Uterus (tissue), 4 donors: Measurements from ENCODE around the gene SYT2. TPM values are rescaled to one million over a fixed set of nuclear protein-coding genes. Genes with fewer than 3 reads are reported as not detected.
A peak's percentile ranks its signal among the peaks of the same experiment; 100 is the strongest.

Experiments
- DNase-seq, 2 donors: peaks; one replicate each; pipeline ENCODE4 v3.0.0-alpha.2; 2019 to 2020
- H3K27ac ChIP-seq, 2 donors: fragments of 200-600 bp; sonication (generic); 1 replicate in 1 of 2; 2 replicates in 1 of 2; pipeline ENCODE4 v1.5.1; 2016 to 2018
- H3K27me3 ChIP-seq, 2 donors: fragments of 200-600 bp; sonication (generic); one replicate each; pipeline ENCODE4 v1.5.1; 2018 to 2019; ENCODE audit warnings: control low read depth in 1 of 2
- H3K36me3 ChIP-seq, 2 donors: fragments of 200-600 bp; sonication (generic); one replicate each; pipeline ENCODE4 v1.5.1; 2019; ENCODE audit warnings: control low read depth in 1 of 2
- H3K4me1 ChIP-seq, 2 donors: fragments of 200-600 bp; sonication (generic); one replicate each; pipeline ENCODE4 v1.5.1; 2018 to 2019; ENCODE audit warnings: control low read depth in 1 of 2
- H3K4me3 ChIP-seq, 2 donors: fragments of 200-600 bp; sonication (generic); 1 replicate in 1 of 2; 2 replicates in 1 of 2; pipeline ENCODE4 v1.5.1; 2018 to 2019; ENCODE audit warnings: mild to moderate bottlenecking in 1 of 2
- H3K9me3 ChIP-seq, 2 donors: fragments of 200-600 bp; sonication (generic); one replicate each; pipeline ENCODE4 v1.5.1; 2019; ENCODE audit warnings: control low read depth in 1 of 2
- CTCF ChIP-seq, 4 experiments: fragments of 200-600 bp in 2 of 4; fragments of 450-650 bp in 2 of 4; sonication (generic) in 2 of 4; IDR thresholded peaks; one replicate each; pipeline ENCODE4 v1.5.1; 2016 to 2019; ENCODE audit warnings: antibody characterized with exemption in 4 of 4, mild to moderate bottlenecking in 2 of 4, moderate library complexity in 1 of 4
- POLR2A ChIP-seq, 2 donors: fragments of 450-650 bp; IDR thresholded peaks; one replicate each; pipeline ENCODE4 v1.6.1; 2016; ENCODE audit warnings: antibody characterized with exemption in 2 of 2, mild to moderate bottlenecking in 1 of 2, moderate library complexity in 1 of 2
- intact Hi-C: fragments of 100-400 bp; cut with DNase I; formaldehyde crosslinking; loops from one replicate; pipeline ENCODE4 v1.15.1; 2023; ENCODE audit warnings: low total_unique reads
- total RNA-seq, 4 donors: library from RNA; depleted of rRNA in 3 of 4; stranded (reverse); fragments of >200 nt in 3 of 4; gene quantifications; one replicate each; pipeline versions ENCODE4 v1.1.0 to v1.2.4, GENCODE V29; 2014 to 2023
- donor health status: DM: yes; HTN: yes; CAD: no.

Gene SYT2
- total RNA-seq, 4 donors from 2014 or later, result 1.1 TPM; not detected in 3

GRCh38 chr1:202711949-202712635, 1.8 kb upstream of the SYT2 start:
- Histone ChIP-seq H3K9me3 (no peaks in the 10 kb centered on the region), H3K27me3 (peaks cover 7 to 9% of the 10 kb centered on the region in 2 donors), H3K4me1 (peaks cover 4 to 12% of the 10 kb centered on the region in 2 donors), H3K4me3 (no peak overlapping the region), H3K36me3 (no peaks in the 10 kb centered on the region), H3K27ac (no peak overlapping the region)
- TF ChIP-seq CTCF (IDR thresholded peaks at IDR 0.05), result no peak
- no peak for DNase-seq
- intact Hi-C loops, result no loop called here

- H3K4me3 ChIP-seq, result peak overlapping the region in 1 of 2 donors; percentile 32
- no peaks in the 10 kb centered on the region for H3K36me3 ChIP-seq
- intact Hi-C loops, result no loop called here
- H3K4me1 ChIP-seq, result peaks cover 4 to 12% of the 10 kb centered on the region in 2 donors
- DNase-seq, result no peak
- no peaks in the 10 kb centered on the region for H3K9me3 ChIP-seq
- no peak overlapping the region for H3K27ac ChIP-seq
- TF ChIP-seq POLR2A (IDR thresholded peaks at IDR 0.05) (no peak), CTCF (IDR thresholded peaks at IDR 0.05) (no peak)
- H3K27me3 ChIP-seq, result peaks cover 7 to 9% of the 10 kb centered on the region in 2 donors
These were observed 795 bp downstream of the SYT2 start for GRCh38 chr1:202709276-202710041.

GRCh38 chr1:202708456-202709275, 1.6 kb downstream of the SYT2 start:
- H3K4me1 ChIP-seq, result peaks cover 4 to 12% of the 10 kb centered on the region in 2 donors
- H3K27ac ChIP-seq, result no peak overlapping the region
- no peak for TF ChIP-seq CTCF (IDR thresholded peaks at IDR 0.05)
- TF ChIP-seq POLR2A (IDR thresholded peaks at IDR 0.05), result no peak
- no peaks in the 10 kb centered on the region for H3K36me3 ChIP-seq
- H3K9me3 ChIP-seq, result no peaks in the 10 kb centered on the region
- DNase-seq, result no peak
- intact Hi-C loops, result no loop called here
- H3K4me3 ChIP-seq, result no peak overlapping the region
- peaks cover 7 to 9% of the 10 kb centered on the region in 2 donors for H3K27me3 ChIP-seq

GRCh38 chr1:202706851-202707250, 3.4 kb downstream of the SYT2 start:
- Histone ChIP-seq H3K4me1 (peaks cover 4 to 12% of the 10 kb centered on the region in 2 donors), H3K27me3 (peaks cover 7 to 9% of the 10 kb centered on the region in 2 donors), H3K27ac (no peak overlapping the region), H3K36me3 (no peaks in the 10 kb centered on the region), H3K9me3 (no peaks in the 10 kb centered on the region), H3K4me3 (no peak overlapping the region)
- intact Hi-C loops, result no loop called here
- DNase-seq, result no peak
- no peak for TF ChIP-seq POLR2A (IDR thresholded peaks at IDR 0.05)
- no peak for TF ChIP-seq CTCF (IDR thresholded peaks at IDR 0.05)
